ENCODE data around the gene CDC73.
"Not testable (repeated sequence)": the region's sequence is repeated elsewhere in the genome, so short reads cannot be mapped to it uniquely, and the experiment has no call there.

Gene CDC73

GRCh38 chr1:193237381-193237978 is 115.6 kb downstream of the CDC73 start:
- DNase-seq = no peak

- no peak for DNase-seq
Measured at GRCh38 chr1:193240609-193241008, 118.8 kb downstream of the CDC73 start.

GRCh38 chr1:193241132-193241827 is 119.4 kb downstream of the CDC73 start:
- no peak for DNase-seq

- no peak for DNase-seq
Measured at GRCh38 chr1:193242000-193242399, 120.2 kb downstream of the CDC73 start.

DNA sequence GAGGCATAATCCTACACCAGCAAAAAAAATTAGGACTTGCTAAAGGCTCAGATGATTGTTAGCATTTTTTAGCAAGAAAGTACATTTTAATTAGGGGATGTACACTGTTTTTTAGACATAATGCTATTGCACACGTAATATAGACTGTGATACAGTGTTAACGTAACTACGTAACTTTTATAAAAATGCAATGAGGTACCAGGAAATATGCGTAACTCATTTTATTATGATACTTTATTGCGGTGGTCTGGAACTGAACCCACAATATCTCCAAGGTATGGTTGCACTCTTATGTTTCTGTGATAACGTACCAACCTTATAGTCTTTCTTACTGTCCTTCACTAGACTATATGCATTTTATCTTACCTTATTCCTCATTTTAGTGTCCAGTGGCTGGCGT is 127.4 kb downstream of the CDC73 start:
- no peak for DNase-seq

- no peak for DNase-seq
Measured at GRCh38 chr1:193251950-193252349, 130.1 kb downstream of the CDC73 start.

DNA sequence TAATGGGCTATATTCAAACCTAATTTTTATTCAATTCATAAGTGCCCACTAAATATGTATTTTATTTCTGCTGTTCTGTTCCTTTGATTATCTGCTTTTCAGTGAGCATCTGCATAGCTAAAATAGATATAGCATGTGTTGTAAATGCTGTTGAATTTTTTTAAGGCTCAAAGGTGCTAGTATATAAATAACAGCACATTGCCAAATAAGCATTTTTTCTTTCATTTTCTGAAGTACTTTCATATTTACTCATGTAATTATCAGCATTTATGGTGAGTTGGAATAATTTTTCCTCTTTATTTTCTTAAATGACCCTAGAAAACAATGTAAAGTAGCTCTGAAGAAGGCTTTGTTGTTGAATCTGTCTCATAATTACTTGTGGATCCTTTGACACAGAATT is 134.2 kb downstream of the CDC73 start:
- no peak for DNase-seq

DNA sequence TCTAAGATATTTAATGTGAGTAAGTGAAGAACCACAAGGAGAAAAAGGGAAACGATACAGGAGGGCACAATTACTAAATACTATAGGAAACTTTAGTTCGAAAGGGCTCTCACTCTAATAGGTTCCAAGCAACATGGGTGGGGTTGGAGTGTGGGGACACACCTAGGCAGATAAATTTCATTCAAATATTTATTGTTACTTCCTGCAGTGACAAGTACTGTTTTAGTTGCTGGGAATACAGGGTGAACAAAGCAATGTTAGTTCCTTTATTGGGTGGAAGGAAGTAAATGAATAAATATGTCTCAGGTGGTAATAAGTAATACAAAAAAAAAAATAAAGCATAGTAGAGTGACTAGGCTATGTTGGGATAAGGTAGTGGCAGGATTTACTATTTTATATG is 137.8 kb downstream of the CDC73 start:
- DNase-seq = no peak

GRCh38 chr1:193260056-193260745 is 138.4 kb downstream of the CDC73 start:
- DNase-seq = no peak

- no peak for DNase-seq
Measured at GRCh38 chr1:193260896-193261295, 139.1 kb downstream of the CDC73 start.

DNA sequence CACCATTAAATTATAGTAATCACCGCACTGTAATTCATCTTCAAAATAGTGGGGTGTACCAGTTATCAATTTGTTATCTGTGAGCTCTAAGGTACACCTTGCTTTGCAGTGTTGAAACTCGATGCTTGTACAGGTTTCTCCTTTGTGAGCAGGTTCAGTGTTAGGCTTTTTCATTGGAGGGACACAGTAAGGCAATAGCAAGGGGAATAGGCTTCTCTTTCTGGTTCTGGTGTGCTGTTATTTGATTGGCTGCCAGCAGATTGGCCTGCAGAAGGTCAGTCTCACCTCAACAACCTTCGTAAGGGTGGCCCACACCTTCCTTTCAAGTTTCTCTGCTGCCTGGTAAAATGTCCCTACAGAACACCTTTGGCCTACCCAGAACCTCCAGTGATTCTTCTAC is 140.8 kb downstream of the CDC73 start:
- DNase-seq = no peak

- no peak for DNase-seq
Measured at GRCh38 chr1:193264313-193265065, 142.7 kb downstream of the CDC73 start.

- DNase-seq = no peak
Measured at GRCh38 chr1:193265716-193266115, 143.9 kb downstream of the CDC73 start.

DNA sequence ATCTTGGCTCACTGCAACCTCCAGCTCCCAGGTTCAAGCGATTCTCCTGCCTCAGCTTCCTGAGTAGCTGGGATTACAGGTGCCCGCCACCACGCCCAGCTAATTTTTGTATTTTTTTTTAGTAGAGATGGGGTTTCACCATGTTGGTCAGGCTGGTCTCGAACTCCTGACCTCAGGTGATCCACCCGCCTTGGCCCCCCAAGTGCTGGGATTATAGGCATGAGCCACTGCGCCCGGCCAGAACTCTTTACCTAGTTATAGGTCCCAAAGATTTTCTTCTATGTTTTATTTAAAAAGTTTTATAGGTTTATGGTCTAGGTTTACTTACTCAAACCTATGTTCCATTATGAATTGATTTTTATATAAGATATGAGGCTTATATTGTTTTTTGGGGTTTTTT is 145.0 kb downstream of the CDC73 start:
- not testable (repeated sequence) for DNase-seq

DNA sequence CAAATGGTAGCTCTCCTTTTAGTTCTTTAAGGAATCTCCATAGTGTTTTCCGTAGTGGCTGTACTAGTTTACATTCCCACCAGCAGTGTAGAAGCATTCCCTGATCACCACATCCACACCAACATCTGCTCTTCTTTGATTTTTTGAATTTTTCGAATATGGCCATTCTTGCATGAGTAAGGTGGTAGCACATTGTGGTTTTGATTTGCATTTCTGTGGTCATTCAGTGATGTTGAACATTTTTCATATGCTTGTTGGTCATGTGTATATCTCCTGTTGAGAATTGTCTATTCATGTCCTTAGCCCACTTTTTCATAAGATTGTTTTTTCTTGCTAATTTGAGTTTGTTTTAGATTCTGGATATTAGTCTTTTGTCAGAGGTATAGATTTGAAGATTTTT is 149.2 kb downstream of the CDC73 start:
- DNase-seq = no peak

DNA sequence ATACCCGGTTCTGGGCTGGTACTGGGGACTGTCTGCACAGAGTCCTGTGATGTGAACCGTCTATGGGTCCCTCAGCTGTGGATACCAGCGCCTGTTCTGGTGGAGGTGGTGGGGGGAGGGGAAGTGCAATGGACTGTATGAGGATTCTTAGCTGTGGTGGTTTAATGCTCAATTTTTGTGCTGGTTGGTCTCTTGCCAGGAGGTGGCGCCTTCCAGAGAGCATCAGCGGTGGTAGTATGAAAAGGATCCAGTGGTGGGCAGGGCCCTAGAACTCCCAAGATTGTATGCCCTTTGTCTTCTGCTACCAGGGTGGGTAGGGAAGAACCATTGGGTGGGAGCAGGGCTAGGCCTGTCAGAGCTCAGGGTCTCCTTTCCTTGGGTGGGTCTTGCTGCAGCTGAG is 153.9 kb downstream of the CDC73 start:
- DNase-seq = no peak

DNA sequence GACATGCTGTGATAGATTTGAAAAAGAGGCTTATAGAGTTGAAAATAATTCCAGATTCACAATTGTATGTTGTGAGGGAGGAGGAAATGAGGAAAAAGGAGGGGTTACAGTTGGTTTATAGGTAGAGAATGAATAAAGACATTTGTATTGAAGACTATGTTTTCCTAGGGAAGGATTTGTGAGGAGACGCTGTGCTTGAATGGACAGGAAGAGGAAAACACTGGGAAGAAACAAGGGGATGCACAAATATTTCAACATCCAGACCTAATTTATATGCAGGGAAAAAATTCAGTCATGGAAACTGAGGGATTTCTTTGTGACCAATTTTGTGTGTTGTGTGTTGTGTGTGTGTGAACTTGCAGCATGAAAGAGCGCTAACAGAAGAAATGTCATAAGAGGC is 157.1 kb downstream of the CDC73 start:
- DNase-seq = no peak

GRCh38 chr1:193281894-193282293 is 160.1 kb downstream of the CDC73 start:
- DNase-seq = no peak

- DNase-seq = no peak
Measured at GRCh38 chr1:193283016-193283415, 161.2 kb downstream of the CDC73 start.

DNA sequence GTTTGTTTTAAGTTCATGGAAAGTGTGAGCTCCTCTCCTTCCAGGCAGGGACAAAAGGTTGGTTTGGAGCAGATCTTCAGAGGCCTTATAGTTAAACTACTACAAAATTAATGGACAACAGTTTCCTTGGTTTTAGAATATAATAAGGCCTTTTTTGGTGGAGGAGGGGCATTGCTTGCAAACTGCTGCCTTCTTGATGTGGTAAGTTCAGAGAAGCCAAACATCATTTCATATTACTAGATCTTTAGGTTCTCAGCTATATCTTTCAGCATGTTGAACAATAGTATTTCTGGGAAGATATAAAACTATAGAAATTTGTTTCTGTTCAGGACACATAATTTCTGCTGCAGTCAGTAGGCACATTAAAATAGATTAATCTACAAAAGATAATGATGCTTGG is 162.4 kb downstream of the CDC73 start:
- DNase-seq = no peak

DNA sequence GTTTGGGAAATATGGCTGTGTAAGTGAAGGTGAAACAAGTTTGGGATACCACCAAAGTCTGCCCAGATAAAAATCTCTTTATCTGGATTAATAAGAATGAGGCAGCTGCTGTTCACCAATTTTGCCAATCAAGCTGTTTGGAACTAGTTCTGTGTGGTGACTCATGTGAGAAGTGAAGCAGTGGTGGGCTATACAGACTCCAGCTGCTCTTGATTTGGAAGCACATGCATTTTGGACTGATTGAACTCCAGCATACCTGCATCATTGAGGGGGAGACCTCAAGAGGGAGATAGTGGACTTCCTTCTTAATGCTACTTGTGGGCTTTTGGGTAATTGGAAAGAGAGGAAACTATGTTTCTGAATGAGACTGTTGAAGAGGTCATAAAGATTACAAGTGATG is 163.8 kb downstream of the CDC73 start:
- no peak for DNase-seq

DNA sequence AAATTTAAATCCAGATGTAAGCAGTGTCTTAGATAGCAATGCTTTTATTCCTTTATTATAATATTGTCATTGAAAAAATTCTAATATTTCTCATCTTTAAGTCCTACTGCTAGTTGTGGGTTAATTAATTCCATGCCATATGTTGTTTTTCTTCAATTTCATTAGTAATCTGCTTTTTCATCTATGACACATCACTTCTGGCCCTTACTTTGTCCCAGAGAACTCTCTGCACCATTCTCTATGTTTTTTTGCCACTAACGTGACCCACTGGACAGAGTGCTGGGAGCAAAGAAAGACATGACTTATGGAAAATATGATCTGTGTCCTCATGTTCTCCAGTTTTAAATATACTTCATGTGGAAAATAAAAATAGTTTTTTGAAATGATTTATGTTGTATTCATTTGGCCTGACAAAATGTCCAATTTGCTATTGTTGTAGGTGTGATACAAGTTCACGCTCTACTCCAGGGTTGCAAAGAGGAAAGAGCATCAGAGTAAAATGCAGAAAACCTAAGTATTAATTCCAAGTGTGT is 166.8 kb downstream of the CDC73 start:
- DNase-seq = not testable (repeated sequence)

GRCh38 chr1:193293726-193294125 is 171.9 kb downstream of the CDC73 start:
- DNase-seq = no peak

Data from T1000 (cell line).